Astrocyte of the cerebellum (primary cell): ENCODE results near the gene SHISA9.

Experiments used
- DNase-seq: peaks from one replicate; pipeline ENCODE4 v3.0.0-alpha.2; 2011; ENCODE audit warnings: low read depth
- H3K4me3 ChIP-seq: 2 replicates; pipeline ENCODE4 v1.5.1; 2011; ENCODE audit warnings: mild to moderate bottlenecking, low read depth, low read length, moderate library complexity
- CTCF ChIP-seq: IDR thresholded peaks from 2 replicates; pipeline ENCODE4 v1.5.1; 2012; ENCODE audit warnings: low read length, low read depth, moderate library complexity, mild to moderate bottlenecking; ENCODE audit errors: missing control alignments
- in situ Hi-C: cut with HindIII; loops from 2 replicates; pipeline ENCODE4 v1.10.0; 2017; ENCODE audit warnings: low sequenced_read_pairs

The SHISA9 gene

GRCh38 chr16:12995721-12996372, 94.4 kb downstream of the SHISA9 start:
- no peak overlapping the region for H3K4me3 ChIP-seq
- no peak for TF ChIP-seq CTCF
- no peak for DNase-seq
- in situ Hi-C loops: no loop called here

GRCh38 chr16:12998361-12999085, 97.1 kb downstream of the SHISA9 start:
- in situ Hi-C loops: no loop called here
- no peak for TF ChIP-seq CTCF
- no peak overlapping the region for H3K4me3 ChIP-seq
- no peak for DNase-seq

GRCh38 chr16:12999368-12999767, 98.0 kb downstream of the SHISA9 start:
- H3K4me3 ChIP-seq: no peak overlapping the region
- in situ Hi-C loops: no loop called here
- no peak for TF ChIP-seq CTCF
- no peak for DNase-seq

GRCh38 chr16:13005721-13006247, 104.4 kb downstream of the SHISA9 start:
- no peak overlapping the region for H3K4me3 ChIP-seq
- no peak for TF ChIP-seq CTCF
- no peak for DNase-seq
- in situ Hi-C loops: no loop called here

- in situ Hi-C loops: no loop called here
- TF ChIP-seq CTCF: no peak
- DNase-seq: no peak
- no peak overlapping the region for H3K4me3 ChIP-seq
Observed at GRCh38 chr16:13012601-13013000, 111.2 kb downstream of the SHISA9 start.

- in situ Hi-C loops: no loop called here
- H3K4me3 ChIP-seq: no peak overlapping the region
- no peak for TF ChIP-seq CTCF
- DNase-seq: no peak
Observed at GRCh38 chr16:13013043-13013442, 111.6 kb downstream of the SHISA9 start.
